ENCODE measurements around the gene TRA2A.
"Not testable (repeated sequence)": the region's sequence is repeated elsewhere in the genome, so short reads cannot be mapped to it uniquely, and the experiment has no call there.

TRA2A gene

GRCh38 chr7:23532490-23533237 is 883 bp upstream of the TRA2A start:
- WGBS, 2 experiments (ENCODE audit: insufficient coverage in 2 of 2), result 95 to 96% methylated on average over 19 to 21 of the region's 23 CpGs
- Histone ChIP-seq H3K27ac (ENCODE audit: low read depth, low read length, severe bottlenecking) (peak overlapping the region; percentile 98), H3K4me1 (ENCODE audit: control insufficient read depth, insufficient read depth, low read length, poor library complexity, severe bottlenecking) (peaks cover 3% of the 10 kb centered on the region), H3K4me3 (ENCODE audit: extremely low read depth, insufficient read depth, low read length, poor library complexity, severe bottlenecking) (peak overlapping the region; percentile 91), H3K9me3 (ENCODE audit: control insufficient read depth, low read length) (no peaks in the 10 kb centered on the region), H3K36me3 (ENCODE audit: control insufficient read depth, insufficient read depth, low read length) (peaks cover 13% of the 10 kb centered on the region)

DNA sequence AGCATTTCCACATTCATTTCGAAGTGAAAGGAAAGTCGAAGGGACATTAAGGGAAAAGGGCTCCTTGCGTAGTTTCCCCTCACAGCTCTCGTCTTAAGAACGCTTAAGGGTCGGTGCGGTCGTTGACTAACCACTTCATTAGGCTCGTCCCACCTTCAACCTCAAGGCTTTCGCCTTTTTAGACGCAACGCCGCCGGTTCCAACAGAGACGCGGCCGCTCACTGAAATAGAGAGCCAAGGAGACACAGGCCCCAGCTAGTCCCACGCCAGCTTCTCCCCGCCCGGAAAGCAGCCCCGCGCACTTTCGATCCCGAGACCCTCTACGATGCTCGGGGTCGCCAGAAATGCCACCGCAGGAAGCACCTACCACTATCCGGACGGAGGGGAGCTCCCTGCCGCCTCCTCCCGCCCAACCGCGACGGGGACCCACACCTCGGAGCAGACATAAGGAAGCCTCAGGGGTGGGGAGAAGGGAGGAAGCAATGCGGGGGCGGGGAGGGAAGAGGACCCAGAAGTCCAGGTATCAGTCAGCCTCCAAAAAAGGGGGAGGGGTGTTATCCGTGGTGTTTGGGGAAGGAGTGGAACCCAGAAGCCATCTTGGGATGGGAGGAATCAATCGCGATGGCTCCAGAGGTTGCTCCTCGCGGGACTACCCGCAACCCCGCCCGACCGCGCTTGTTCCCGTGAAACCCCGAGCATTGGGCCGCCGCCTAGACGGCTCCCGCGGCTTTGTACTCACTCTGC is 559 bp downstream of the TRA2A start:
- H3K36me3 ChIP-seq (ENCODE audit: control insufficient read depth, insufficient read depth, low read length), result peaks cover 13% of the 10 kb centered on the region
- H3K27ac ChIP-seq (ENCODE audit: low read depth, low read length, severe bottlenecking), result peak overlapping the region; percentile 98
- peak overlapping the region; percentile 91 for H3K4me3 ChIP-seq (ENCODE audit: extremely low read depth, insufficient read depth, low read length, poor library complexity, severe bottlenecking)
- WGBS, 2 experiments (ENCODE audit: insufficient coverage in 2 of 2), result 0% methylated on average over 36 to 46 of the region's 55 CpGs
- H3K9me3 ChIP-seq (ENCODE audit: control insufficient read depth, low read length), result no peaks in the 10 kb centered on the region
- peaks cover 7% of the 10 kb centered on the region for H3K4me1 ChIP-seq (ENCODE audit: control insufficient read depth, insufficient read depth, low read length, poor library complexity, severe bottlenecking)

GRCh38 chr7:23530405-23530804 is 1.4 kb downstream of the TRA2A start:
- Histone ChIP-seq H3K4me1 (ENCODE audit: control insufficient read depth, insufficient read depth, low read length, poor library complexity, severe bottlenecking) (peaks cover 7% of the 10 kb centered on the region), H3K36me3 (ENCODE audit: control insufficient read depth, insufficient read depth, low read length) (peaks cover 15% of the 10 kb centered on the region), H3K4me3 (ENCODE audit: extremely low read depth, insufficient read depth, low read length, poor library complexity, severe bottlenecking) (peak overlapping the region; percentile 91), H3K27ac (ENCODE audit: low read depth, low read length, severe bottlenecking) (peak overlapping the region; percentile 98), H3K9me3 (ENCODE audit: control insufficient read depth, low read length) (no peaks in the 10 kb centered on the region)
- 0% methylated on average over 1 of the region's 8 CpGs; no CpG with 5 or more reads in 1 of the 2 experiments for WGBS, 2 experiments (ENCODE audit: insufficient coverage in 2 of 2)

DNA sequence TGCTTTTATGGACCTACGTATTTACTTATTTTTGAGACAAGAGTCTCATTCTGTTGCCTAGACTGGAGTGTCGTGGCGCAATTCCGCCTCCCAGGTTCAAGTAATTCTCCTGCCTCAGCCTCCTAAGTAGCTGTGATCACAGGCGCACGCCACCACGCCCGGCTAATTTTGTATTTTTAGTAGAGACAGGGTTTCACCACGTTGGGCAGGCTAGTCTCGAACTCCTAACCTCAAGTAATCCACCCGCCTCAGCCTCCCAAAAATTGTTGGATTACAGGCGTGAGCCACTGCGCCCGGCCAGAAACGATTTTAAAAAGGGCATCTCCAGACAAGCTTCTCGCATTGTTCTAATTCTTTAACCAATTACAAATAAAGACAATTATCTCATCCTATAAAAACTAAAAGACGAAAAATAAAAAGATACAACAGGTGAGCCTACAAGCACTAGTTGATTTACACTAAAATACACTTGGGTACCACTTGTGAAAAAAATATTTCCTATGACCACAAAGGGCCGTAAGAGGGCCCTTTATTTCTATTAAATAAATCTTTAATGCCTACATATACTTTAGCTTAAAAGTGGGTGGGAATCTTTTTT is 2.4 kb downstream of the TRA2A start:
- Histone ChIP-seq H3K4me3 (ENCODE audit: extremely low read depth, insufficient read depth, low read length, poor library complexity, severe bottlenecking) (peak overlapping the region; percentile 91), H3K36me3 (ENCODE audit: control insufficient read depth, insufficient read depth, low read length) (peaks cover 24% of the 10 kb centered on the region), H3K9me3 (ENCODE audit: control insufficient read depth, low read length) (no peaks in the 10 kb centered on the region), H3K27ac (ENCODE audit: low read depth, low read length, severe bottlenecking) (no peak overlapping the region), H3K4me1 (ENCODE audit: control insufficient read depth, insufficient read depth, low read length, poor library complexity, severe bottlenecking) (peaks cover 7% of the 10 kb centered on the region)
- WGBS, 2 experiments (ENCODE audit: insufficient coverage in 2 of 2), result 80 to 86% methylated on average over 13 to 17 of the region's 18 CpGs

GRCh38 chr7:23525611-23526010 is 6.2 kb downstream of the TRA2A start:
- not testable (repeated sequence) for H3K4me1 ChIP-seq (ENCODE audit: control insufficient read depth, insufficient read depth, low read length, poor library complexity, severe bottlenecking); H3K27ac ChIP-seq (ENCODE audit: low read depth, low read length, severe bottlenecking); H3K4me3 ChIP-seq (ENCODE audit: extremely low read depth, insufficient read depth, low read length, poor library complexity, severe bottlenecking); H3K9me3 ChIP-seq (ENCODE audit: control insufficient read depth, low read length)
- WGBS, 2 experiments (ENCODE audit: insufficient coverage in 2 of 2), result 87 to 98% methylated on average over 5 to 7 of the region's 7 CpGs
- H3K36me3 ChIP-seq (ENCODE audit: control insufficient read depth, insufficient read depth, low read length), result peaks cover 38% of the 10 kb centered on the region

- peaks cover 42% of the 10 kb centered on the region for H3K36me3 ChIP-seq (ENCODE audit: control insufficient read depth, insufficient read depth, low read length)
Observed at GRCh38 chr7:23524473-23524872, 7.3 kb downstream of the TRA2A start.

GRCh38 chr7:23523486-23524075 is 8.2 kb downstream of the TRA2A start:
- peaks cover 4% of the 10 kb centered on the region for H3K4me1 ChIP-seq (ENCODE audit: control insufficient read depth, insufficient read depth, low read length, poor library complexity, severe bottlenecking)
- no peak overlapping the region for H3K27ac ChIP-seq (ENCODE audit: low read depth, low read length, severe bottlenecking)
- no peaks in the 10 kb centered on the region for H3K9me3 ChIP-seq (ENCODE audit: control insufficient read depth, low read length)
- no CpG with 5 or more reads among the region's 2 CpGs for WGBS, 2 experiments (ENCODE audit: insufficient coverage in 2 of 2)
- H3K36me3 ChIP-seq (ENCODE audit: control insufficient read depth, insufficient read depth, low read length), result peaks cover 45% of the 10 kb centered on the region
- H3K4me3 ChIP-seq (ENCODE audit: extremely low read depth, insufficient read depth, low read length, poor library complexity, severe bottlenecking), result no peak overlapping the region

More at GRCh38 chr7:23524473-23524872, 7.3 kb downstream of the TRA2A start:
- Histone ChIP-seq H3K9me3 (ENCODE audit: control insufficient read depth, low read length) (no peaks in the 10 kb centered on the region), H3K4me1 (ENCODE audit: control insufficient read depth, insufficient read depth, low read length, poor library complexity, severe bottlenecking) (peaks cover 4% of the 10 kb centered on the region), H3K27ac (ENCODE audit: low read depth, low read length, severe bottlenecking) (no peak overlapping the region), H3K4me3 (ENCODE audit: extremely low read depth, insufficient read depth, low read length, poor library complexity, severe bottlenecking) (no peak overlapping the region)
- WGBS, 2 experiments (ENCODE audit: insufficient coverage in 2 of 2), result 90 to 95% methylated on average over 5 to 7 of the region's 7 CpGs

DNA sequence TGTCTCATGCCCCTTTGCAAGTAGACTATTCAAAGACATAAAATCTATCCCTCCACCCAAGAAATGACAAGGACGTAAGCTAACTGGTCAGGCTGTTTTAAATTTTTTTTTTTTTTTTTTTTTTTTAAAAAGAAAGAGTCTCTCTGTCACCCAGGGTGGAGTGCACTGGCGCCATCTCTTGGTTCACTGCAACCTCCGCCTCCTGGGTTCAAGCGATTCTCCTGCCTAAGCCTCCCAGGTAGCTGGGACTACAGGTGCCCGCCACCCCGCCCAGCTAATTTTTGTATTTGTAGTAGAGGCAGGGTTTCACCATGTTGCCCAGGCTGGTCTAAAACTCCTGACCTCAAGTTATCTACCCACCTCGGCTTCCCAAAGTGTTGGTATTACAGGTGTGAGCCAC is 11.2 kb downstream of the TRA2A start:
- WGBS, 2 experiments (ENCODE audit: insufficient coverage in 2 of 2), result 82 to 97% methylated on average over 3 to 6 of the region's 7 CpGs
- Histone ChIP-seq H3K27ac (ENCODE audit: low read depth, low read length, severe bottlenecking) (no peak overlapping the region), H3K9me3 (ENCODE audit: control insufficient read depth, low read length) (no peaks in the 10 kb centered on the region), H3K4me1 (ENCODE audit: control insufficient read depth, insufficient read depth, low read length, poor library complexity, severe bottlenecking) (no peaks in the 10 kb centered on the region), H3K36me3 (ENCODE audit: control insufficient read depth, insufficient read depth, low read length) (peaks cover 75% of the 10 kb centered on the region), H3K4me3 (ENCODE audit: extremely low read depth, insufficient read depth, low read length, poor library complexity, severe bottlenecking) (no peak overlapping the region)

- Histone ChIP-seq H3K36me3 (ENCODE audit: control insufficient read depth, insufficient read depth, low read length) (peaks cover 98% of the 10 kb centered on the region), H3K4me1 (ENCODE audit: control insufficient read depth, insufficient read depth, low read length, poor library complexity, severe bottlenecking) (no peaks in the 10 kb centered on the region)
Observed at GRCh38 chr7:23514755-23515154, 17.0 kb downstream of the TRA2A start.

DNA sequence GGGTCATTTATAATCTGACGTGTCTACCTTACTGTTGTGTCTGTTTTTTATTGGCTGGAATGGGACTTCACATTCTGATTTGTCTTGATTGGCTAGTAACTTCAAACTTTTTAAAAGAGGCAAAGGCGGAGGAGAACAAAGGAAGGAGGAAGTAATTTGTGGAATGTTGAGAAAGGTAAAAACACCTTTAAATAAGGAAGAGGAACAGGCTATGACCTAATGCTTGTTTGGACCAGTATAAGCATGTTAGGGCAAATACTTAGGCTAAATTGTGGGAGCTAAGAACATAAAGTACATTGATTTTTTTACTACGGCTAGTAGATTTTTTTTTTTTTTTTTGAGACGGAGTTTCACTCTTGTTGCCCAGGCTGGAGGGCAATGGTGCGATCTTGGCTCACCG is 18.0 kb downstream of the TRA2A start:
- peaks cover 98% of the 10 kb centered on the region for H3K36me3 ChIP-seq (ENCODE audit: control insufficient read depth, insufficient read depth, low read length)
- H3K4me3 ChIP-seq (ENCODE audit: extremely low read depth, insufficient read depth, low read length, poor library complexity, severe bottlenecking); H3K27ac ChIP-seq (ENCODE audit: low read depth, low read length, severe bottlenecking); H3K4me1 ChIP-seq (ENCODE audit: control insufficient read depth, insufficient read depth, low read length, poor library complexity, severe bottlenecking); H3K9me3 ChIP-seq (ENCODE audit: control insufficient read depth, low read length): not testable (repeated sequence)
- whole genome bisulfite sequencing, 2 experiments (ENCODE audit: insufficient coverage in 2 of 2), result 94 to 100% methylated on average over 1 to 2 of the region's 6 CpGs

More at GRCh38 chr7:23514755-23515154, 17.0 kb downstream of the TRA2A start:
- Histone ChIP-seq H3K27ac (ENCODE audit: low read depth, low read length, severe bottlenecking) (no peak overlapping the region), H3K4me3 (ENCODE audit: extremely low read depth, insufficient read depth, low read length, poor library complexity, severe bottlenecking) (no peak overlapping the region), H3K9me3 (ENCODE audit: control insufficient read depth, low read length) (no peaks in the 10 kb centered on the region)
- 100% methylated on average over 1 of the region's 2 CpGs for WGBS, 2 experiments (ENCODE audit: insufficient coverage in 2 of 2)
